ENCODE data around the gene SLC16A12.
A peak's percentile ranks its signal among the peaks of the same experiment; 100 is the strongest.

GRCh38 chr10:89426230-89426868 is 109.0 kb downstream of the SLC16A12 start:
- TF ChIP-seq CTCF (IDR thresholded peaks at IDR 0.05) = peak; percentile 46 to 91 (median 84)
- TF ChIP-seq POLR2A (IDR thresholded peaks at IDR 0.05) = no peak
